Activated T-helper 1 cell treated with anti-CD3 and anti-CD28 coated beads, Interleukin-2, amount 50 U/mL, for 16 hours (primary cell): ENCODE measurements around the gene MYORG.
A peak's percentile ranks its signal among the peaks of the same experiment; 100 is the strongest.

Experiments used
- DNase-seq, 2 donors: peaks; one replicate each; pipeline ENCODE4 v3.0.0-alpha.2; 2020; ENCODE audit warnings: low read depth in 1 of 2, low spot score in 1 of 2

The MYORG gene

GRCh38 chr9:34376596-34377403 is at the start of gene MYORG:
TSS of gene MYORG (minus strand) at chr9:34376898. CDS start at chr9:34372943, 3,955 bp downstream.
- peak; percentile 93 to 94 for DNase-seq

- DNase-seq, result no peak
Measured at GRCh38 chr9:34419716-34420504, 43.2 kb upstream of the MYORG start.

GRCh38 chr9:34417734-34418133 is 41.0 kb upstream of the MYORG start:
- DNase-seq, result no peak

- DNase-seq, result no peak
Measured at GRCh38 chr9:34413231-34413852, 36.6 kb upstream of the MYORG start.

- DNase-seq, result no peak
Measured at GRCh38 chr9:34412336-34412735, 35.6 kb upstream of the MYORG start.

- DNase-seq, result no peak
Measured at GRCh38 chr9:34409154-34409553, 32.5 kb upstream of the MYORG start.

- no peak for DNase-seq
Measured at GRCh38 chr9:34408173-34408572, 31.5 kb upstream of the MYORG start.

- DNase-seq, result no peak
Measured at GRCh38 chr9:34406219-34406618, 29.5 kb upstream of the MYORG start.

GRCh38 chr9:34405719-34406118 is 29.0 kb upstream of the MYORG start:
- no peak for DNase-seq

GRCh38 chr9:34403554-34404380 is 27.1 kb upstream of the MYORG start:
- peak; percentile 28 to 32 for DNase-seq

- no peak for DNase-seq
Measured at GRCh38 chr9:34400686-34401602, 24.2 kb upstream of the MYORG start.

GRCh38 chr9:34400275-34400674 is 23.6 kb upstream of the MYORG start:
- no peak for DNase-seq

- DNase-seq, result no peak
Measured at GRCh38 chr9:34399729-34400128, 23.0 kb upstream of the MYORG start.

- no peak for DNase-seq
Measured at GRCh38 chr9:34398875-34399274, 22.2 kb upstream of the MYORG start.

GRCh38 chr9:34396276-34397214 is 19.8 kb upstream of the MYORG start:
- DNase-seq, result no peak

- no peak for DNase-seq
Measured at GRCh38 chr9:34392511-34392910, 15.8 kb upstream of the MYORG start.

GRCh38 chr9:34387239-34387638 is 10.5 kb upstream of the MYORG start:
- DNase-seq, result no peak

GRCh38 chr9:34386656-34387055 is 10.0 kb upstream of the MYORG start:
- no peak for DNase-seq
